WI38 (cell line): Measurements from ENCODE around the gene CASTOR2.

Experiments
- H3K4me3 ChIP-seq: 2 replicates; pipeline ENCODE4 v1.5.1; 2011; ENCODE audit warnings: low read depth, mild to moderate bottlenecking, control low read depth, low read length
- TF ChIP-seq, protein P1 (sequence below): IDR thresholded peaks from 2 replicates; pipeline ENCODE4 v1.5.1; 2012; ENCODE audit warnings: low read depth, mild to moderate bottlenecking, control low read depth, low read length

The CASTOR2 gene

DNA sequence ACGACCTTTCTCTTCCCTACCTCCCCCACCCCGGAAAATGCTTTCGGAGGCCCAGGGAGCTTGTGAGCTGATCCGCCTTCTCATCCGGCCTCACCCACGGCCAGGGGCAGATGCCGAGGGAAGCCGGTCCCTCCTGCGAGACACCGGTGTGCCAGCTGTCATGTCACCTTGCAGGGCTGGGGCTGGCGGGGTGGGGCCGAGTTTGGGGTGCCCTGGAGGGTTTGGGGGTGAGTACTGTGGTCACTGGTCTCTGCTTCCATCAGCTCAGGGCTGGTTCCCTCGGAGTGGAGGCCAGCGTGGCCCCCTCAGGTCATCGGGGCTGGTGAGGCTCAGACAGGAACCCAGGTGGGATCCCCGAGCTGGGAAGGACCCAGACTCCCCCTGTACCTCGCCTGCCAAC, 60.4 kb downstream of the CASTOR2 start:
- H3K4me3 ChIP-seq = no peak overlapping the region
- TF ChIP-seq, protein P1, sequence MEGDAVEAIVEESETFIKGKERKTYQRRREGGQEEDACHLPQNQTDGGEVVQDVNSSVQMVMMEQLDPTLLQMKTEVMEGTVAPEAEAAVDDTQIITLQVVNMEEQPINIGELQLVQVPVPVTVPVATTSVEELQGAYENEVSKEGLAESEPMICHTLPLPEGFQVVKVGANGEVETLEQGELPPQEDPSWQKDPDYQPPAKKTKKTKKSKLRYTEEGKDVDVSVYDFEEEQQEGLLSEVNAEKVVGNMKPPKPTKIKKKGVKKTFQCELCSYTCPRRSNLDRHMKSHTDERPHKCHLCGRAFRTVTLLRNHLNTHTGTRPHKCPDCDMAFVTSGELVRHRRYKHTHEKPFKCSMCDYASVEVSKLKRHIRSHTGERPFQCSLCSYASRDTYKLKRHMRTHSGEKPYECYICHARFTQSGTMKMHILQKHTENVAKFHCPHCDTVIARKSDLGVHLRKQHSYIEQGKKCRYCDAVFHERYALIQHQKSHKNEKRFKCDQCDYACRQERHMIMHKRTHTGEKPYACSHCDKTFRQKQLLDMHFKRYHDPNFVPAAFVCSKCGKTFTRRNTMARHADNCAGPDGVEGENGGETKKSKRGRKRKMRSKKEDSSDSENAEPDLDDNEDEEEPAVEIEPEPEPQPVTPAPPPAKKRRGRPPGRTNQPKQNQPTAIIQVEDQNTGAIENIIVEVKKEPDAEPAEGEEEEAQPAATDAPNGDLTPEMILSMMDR = no peak

DNA sequence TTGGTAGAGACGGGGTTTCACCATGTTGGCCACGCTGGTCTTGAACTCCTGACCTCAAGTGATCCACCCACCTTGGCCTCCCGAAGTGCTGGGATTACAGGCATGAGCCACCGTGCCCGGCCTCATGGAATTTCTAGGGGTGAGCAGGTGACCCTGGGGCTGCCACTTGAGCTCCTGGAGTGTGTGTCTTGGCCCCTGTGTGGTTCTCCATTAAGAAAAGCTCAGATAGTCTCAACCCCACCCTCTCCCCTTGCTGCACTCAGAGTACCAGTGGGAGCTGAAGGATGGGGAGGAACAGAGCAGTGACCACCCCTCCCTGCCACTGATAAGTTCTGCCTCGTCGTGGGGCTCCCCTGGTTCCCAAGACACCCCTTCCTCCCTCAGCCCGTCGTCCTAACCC, 63.8 kb downstream of the CASTOR2 start:
- H3K4me3 ChIP-seq = no peak overlapping the region
- TF ChIP-seq, protein P1 = no peak

DNA sequence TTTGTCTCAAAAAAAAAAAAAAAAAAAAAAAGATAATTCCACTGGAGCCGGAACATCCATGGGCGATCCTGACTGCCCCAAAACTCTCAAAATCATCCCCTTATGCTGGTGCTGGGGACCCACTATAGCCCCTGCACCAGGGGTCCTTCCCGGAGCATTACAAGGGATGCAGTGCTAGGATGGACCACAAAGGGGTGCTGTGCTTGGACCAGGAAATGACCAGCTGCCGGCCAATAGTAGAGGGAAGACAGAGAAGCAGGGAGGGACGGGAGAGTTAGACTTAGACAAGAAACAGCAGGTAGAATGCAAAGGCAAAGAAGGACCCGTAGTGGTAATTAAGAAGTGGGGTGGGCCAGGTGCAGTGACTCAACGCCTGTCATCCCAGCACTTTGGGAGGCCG, 68.6 kb downstream of the CASTOR2 start:
- no peak overlapping the region for H3K4me3 ChIP-seq
- TF ChIP-seq, protein P1 = peak; percentile 45

DNA sequence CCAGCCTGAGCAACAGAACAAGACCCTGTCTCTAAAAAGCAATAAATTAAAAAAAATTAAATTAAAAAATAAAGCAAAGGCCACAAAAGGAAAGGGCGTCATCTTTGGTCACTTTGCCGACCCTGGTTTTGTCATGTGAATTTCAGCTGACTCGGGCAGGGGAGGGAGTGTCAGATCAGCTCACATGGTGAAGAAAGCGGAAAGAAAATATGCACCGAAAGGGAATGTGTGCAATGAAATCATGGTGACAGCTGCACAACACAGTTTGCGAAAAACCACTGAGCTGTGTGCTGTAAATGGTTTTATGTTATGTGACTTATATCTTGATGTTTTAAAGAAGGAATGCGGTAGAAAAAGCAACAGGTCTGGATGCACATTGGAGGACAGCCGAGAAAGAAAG, 69.3 kb downstream of the CASTOR2 start:
- TF ChIP-seq, protein P1 = no peak
- H3K4me3 ChIP-seq = no peak overlapping the region

DNA sequence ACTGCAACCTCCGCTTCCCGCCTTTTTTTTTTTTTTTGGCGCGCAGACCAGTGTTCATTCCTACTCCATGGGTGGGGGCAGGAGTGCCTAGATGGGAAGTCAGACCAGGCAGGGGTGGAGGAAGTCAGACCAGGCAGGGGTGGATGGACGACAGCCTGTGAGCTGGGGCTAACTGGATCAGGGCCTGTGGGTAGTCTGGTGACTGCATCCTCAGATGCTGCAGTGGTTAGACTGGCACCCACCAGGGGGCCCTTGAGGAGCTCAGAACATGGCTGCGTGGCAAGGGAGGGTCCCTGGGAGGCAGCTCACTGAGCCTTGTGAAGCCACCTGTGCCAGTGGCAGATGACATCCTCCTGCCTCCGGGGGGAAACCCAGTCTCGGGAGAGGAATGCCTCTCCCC, 74.0 kb downstream of the CASTOR2 start:
- H3K4me3 ChIP-seq = no peak overlapping the region
- TF ChIP-seq, protein P1 = no peak

DNA sequence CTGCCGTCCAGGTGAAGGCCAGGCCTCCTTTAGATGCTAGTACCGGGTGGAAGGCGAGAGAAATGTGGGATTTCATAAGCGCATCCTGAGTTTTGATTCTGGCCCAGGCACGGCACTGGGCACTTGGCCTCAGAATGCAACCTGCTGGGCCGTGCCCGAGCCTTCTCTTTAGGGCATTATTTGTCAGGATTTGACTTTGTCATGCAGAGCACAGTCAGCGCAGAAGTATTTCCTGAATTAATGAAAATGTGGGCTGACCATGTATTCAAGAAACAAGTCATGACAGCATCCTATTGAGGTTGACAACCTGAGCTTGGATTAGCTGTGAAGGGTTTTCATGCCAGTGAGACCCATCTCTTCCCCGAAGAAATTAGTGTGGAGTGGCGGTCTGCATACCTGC, 74.7 kb downstream of the CASTOR2 start:
- TF ChIP-seq, protein P1 = no peak
- no peak overlapping the region for H3K4me3 ChIP-seq

DNA sequence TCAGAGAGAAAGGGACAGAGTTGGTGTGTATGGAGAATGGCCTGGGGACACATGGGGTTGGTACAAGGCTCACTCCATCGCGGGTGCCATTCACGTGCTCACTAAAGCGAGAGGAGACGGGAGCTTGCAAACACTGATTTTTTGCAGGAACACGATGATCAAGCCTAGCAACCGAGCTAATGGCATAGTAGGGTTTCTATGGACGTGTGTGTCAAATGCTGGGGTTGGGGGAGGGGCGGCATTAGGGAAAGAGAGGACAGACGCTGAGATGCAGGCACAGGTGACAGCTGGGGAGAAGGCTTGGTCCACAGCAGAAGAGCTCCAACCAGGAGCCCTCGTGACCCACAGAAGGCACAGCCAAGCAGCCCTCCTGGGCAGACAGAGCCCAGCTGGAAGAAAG, 75.2 kb downstream of the CASTOR2 start:
- no peak overlapping the region for H3K4me3 ChIP-seq
- TF ChIP-seq, protein P1 = no peak

DNA sequence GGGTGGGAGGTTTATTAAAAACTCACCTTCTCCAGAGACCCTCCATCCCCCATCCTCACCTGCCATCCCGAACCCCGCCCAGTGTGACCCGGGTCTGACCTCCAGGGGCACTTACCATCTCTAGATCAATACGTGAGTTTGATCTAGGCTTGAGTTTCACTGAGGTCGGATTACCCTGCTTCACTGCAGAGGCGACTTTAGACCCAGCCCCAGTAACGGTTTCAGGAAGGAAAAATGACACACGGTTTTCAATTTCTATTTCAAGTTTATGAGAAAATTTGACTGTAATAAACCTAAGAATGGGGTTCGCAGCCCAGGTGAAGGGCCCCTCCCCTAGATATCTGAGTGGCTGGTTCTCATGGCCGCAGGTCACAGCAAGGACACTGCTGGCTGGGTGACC, 76.0 kb downstream of the CASTOR2 start:
- H3K4me3 ChIP-seq = no peak overlapping the region
- TF ChIP-seq, protein P1 = no peak
